Endothelial cell of umbilical vein (primary cell): ENCODE measurements around the gene KDM4C. TPM values are rescaled to one million over a fixed set of nuclear protein-coding genes. Genes with fewer than 3 reads are reported as not detected.
A peak's percentile ranks its signal among the peaks of the same experiment; 100 is the strongest.

Source experiments
- BruUV-seq: library from RNA; stranded (reverse); fragments of 400-500 nt; replicated peaks from 2 replicates; lab custom pipeline; 2021; lab: Mats Ljungman, UMichigan
- CTCF ChIA-PET: fragments of 300-600, 350-600 bp; sonication (Branson Sonifier 250); formaldehyde crosslinking; loops from one replicate; lab custom pipeline; 2021; ENCODE audit warnings: antibody characterized with exemption, inconsistent platforms; lab: Charles Lee
- POLR2A ChIA-PET: fragments of 300-600, 350-600 bp; sonication (Branson Sonifier 250); formaldehyde crosslinking; loops from one replicate; lab custom pipeline; 2021; ENCODE audit warnings: antibody characterized with exemption, inconsistent platforms; lab: Charles Lee
- DNase-seq: peaks from one replicate; pipeline ENCODE4 v3.0.0-alpha.2; 2011; ENCODE audit warnings: low read depth, low spot score
- FAIRE-seq: peaks from 2 replicates; lab custom pipeline; 2011; peaks lifted over from hg19 to GRCh38; lab: Jason Lieb, UNC
- H2AFZ ChIP-seq: 2 replicates; pipeline ENCODE4 v1.6.0; 2012; ENCODE audit warnings: low read depth, low read length, control low read depth, inconsistent platforms
- H3K27ac ChIP-seq: 2 replicates; pipeline ENCODE4 v1.5.1; 2011; ENCODE audit warnings: low read depth, mild to moderate bottlenecking, control low read depth, low read length, moderate library complexity; ENCODE audit not compliant: insufficient read depth
- H3K27me3 ChIP-seq, 2 experiments: 2 replicates each; pipeline versions ENCODE4 v1.6.0 to v1.6.1; 2011; ENCODE audit warnings: low read length in 2 of 2, mixed read lengths in 1 of 2; ENCODE audit not compliant: control insufficient read depth in 2 of 2, insufficient read depth in 2 of 2
- H3K36me3 ChIP-seq, 2 experiments: 2 replicates in 1 of 2; 3 replicates in 1 of 2; pipeline ENCODE4 v1.5.1; 2011; ENCODE audit warnings: low read length in 2 of 2, mild to moderate bottlenecking in 1 of 2, moderate library complexity in 1 of 2; ENCODE audit not compliant: control insufficient read depth in 2 of 2, insufficient read depth in 2 of 2; ENCODE audit errors: extremely low read depth in 1 of 2
- H3K4me1 ChIP-seq: 3 replicates; pipeline ENCODE4 v1.5.1; 2011; ENCODE audit warnings: mild to moderate bottlenecking, low read length; ENCODE audit not compliant: control insufficient read depth, insufficient read depth; ENCODE audit errors: extremely low read depth
- H3K4me2 ChIP-seq: 2 replicates; pipeline ENCODE4 v1.6.1; 2011; ENCODE audit warnings: low read length, control low read depth, mixed read lengths; ENCODE audit not compliant: insufficient read depth
- H3K4me3 ChIP-seq, 3 experiments: fragments of 200-600 bp in 1 of 3; sonication (generic), shearing (Covaris generic) in 1 of 3; replicated peaks in 1 of 3; 2 replicates each; pipeline ENCODE4 v1.5.1; 2011 to 2016; ENCODE audit warnings: control low read depth in 3 of 3, low read length in 3 of 3, mild to moderate bottlenecking in 2 of 3, inconsistent platforms in 1 of 3, low read depth in 1 of 3, moderate library complexity in 1 of 3; ENCODE audit not compliant: insufficient read depth in 1 of 3
- H3K79me2 ChIP-seq: 2 replicates; pipeline ENCODE4 v1.6.0; 2012; ENCODE audit warnings: low read length, inconsistent platforms; ENCODE audit not compliant: control insufficient read depth, insufficient read depth
- H3K9ac ChIP-seq: replicated peaks from 2 replicates; pipeline ENCODE3; 2011; ENCODE audit warnings: low read length, control low read depth; ENCODE audit not compliant: insufficient read depth; ENCODE audit errors: extremely low read depth
- H3K9me1 ChIP-seq: replicated peaks from 3 replicates; pipeline ENCODE4 v1.6.0; 2011; ENCODE audit warnings: mild to moderate bottlenecking, low read length; ENCODE audit not compliant: control insufficient read depth, insufficient read depth; ENCODE audit errors: extremely low read depth
- H3K9me3 ChIP-seq: replicated peaks from 2 replicates; pipeline ENCODE4 v1.5.1; 2012; ENCODE audit warnings: low read length, inconsistent platforms; ENCODE audit not compliant: control insufficient read depth, insufficient read depth
- H4K20me1 ChIP-seq: replicated peaks from 2 replicates; pipeline ENCODE3; 2011; ENCODE audit warnings: mild to moderate bottlenecking, low read length; ENCODE audit not compliant: control insufficient read depth, insufficient read depth; ENCODE audit errors: extremely low read depth
- EZH2 ChIP-seq: IDR thresholded peaks from 2 replicates; pipeline ENCODE4 v1.6.1; 2012; ENCODE audit warnings: borderline replicate concordance, low read depth, mild to moderate bottlenecking, moderate library complexity, low read length, inconsistent platforms; ENCODE audit not compliant: severe bottlenecking
- MYC ChIP-seq: IDR thresholded peaks from one replicate; pipeline ENCODE4 v1.6.1; 2011; ENCODE audit warnings: mild to moderate bottlenecking, low read depth, low read length
- dilution Hi-C: fragments of 300-500 bp; cut with MboI; formaldehyde crosslinking; loops from one replicate; pipeline ENCODE4 v1.15.0; 2019; ENCODE audit warnings: low sequenced_read_pairs; ENCODE audit not compliant: extremely low pct_ligation_motif_present
- intact Hi-C: fragments of 100-400 bp; cut with micrococcal nuclease; formaldehyde crosslinking; loops from one replicate; pipeline ENCODE4 v1.10.0; 2022
- polyA plus RNA-seq, 4 experiments: library from polyadenylated mRNA; depleted of rRNA in 3 of 4; stranded (reverse) in 3 of 4; unstranded in 1 of 4; fragments of >200 nt; gene quantifications; 2 replicates each; pipeline versions ENCODE4 v1.2.1 to v1.2.3, GENCODE V29; 2011 to 2012; ENCODE audit warnings: missing spikeins in 1 of 4
- total RNA-seq: library from RNA; stranded (reverse); gene quantifications from 2 replicates; pipeline ENCODE4 v1.2.3, GENCODE V29; 2021
- TF ChIP-seq, protein P1 (sequence below), 2 donors: IDR thresholded peaks; 1 replicate in 1 of 2; 2 replicates in 1 of 2; pipeline ENCODE4 v1.5.1; 2011; ENCODE audit warnings: low read length in 2 of 2, mild to moderate bottlenecking in 2 of 2, moderate library complexity in 2 of 2, control low read depth in 1 of 2, inconsistent platforms in 1 of 2, low read depth in 1 of 2; ENCODE audit not compliant: insufficient read depth in 1 of 2; ENCODE audit errors: extremely low read depth in 1 of 2

KDM4C gene
- total and polyA plus RNA-seq, 2 donors (not counting 3 experiments of a cell fraction or from before 2014, with no cell fraction given), result 5.4 to 15.0 TPM

- no peak overlapping the region for H3K4me2 ChIP-seq
- no peaks in the 10 kb centered on the region for H4K20me1 ChIP-seq
- H2AFZ ChIP-seq, result no peak overlapping the region
- dilution Hi-C loops, result no loop called here
- H3K4me1 ChIP-seq, result no peaks in the 10 kb centered on the region
- H3K9ac ChIP-seq, result no peak overlapping the region
- ChIA-PET CTCF (interaction anchor here (0.9 to 2.3 kb wide), 9 partner anchors 12 to 1986 kb away, joined by 3 to 28 read pairs (median 4); no protein-coding TSS in a partner anchor), POLR2A (no interaction called here)
- TF ChIP-seq, protein P1, sequence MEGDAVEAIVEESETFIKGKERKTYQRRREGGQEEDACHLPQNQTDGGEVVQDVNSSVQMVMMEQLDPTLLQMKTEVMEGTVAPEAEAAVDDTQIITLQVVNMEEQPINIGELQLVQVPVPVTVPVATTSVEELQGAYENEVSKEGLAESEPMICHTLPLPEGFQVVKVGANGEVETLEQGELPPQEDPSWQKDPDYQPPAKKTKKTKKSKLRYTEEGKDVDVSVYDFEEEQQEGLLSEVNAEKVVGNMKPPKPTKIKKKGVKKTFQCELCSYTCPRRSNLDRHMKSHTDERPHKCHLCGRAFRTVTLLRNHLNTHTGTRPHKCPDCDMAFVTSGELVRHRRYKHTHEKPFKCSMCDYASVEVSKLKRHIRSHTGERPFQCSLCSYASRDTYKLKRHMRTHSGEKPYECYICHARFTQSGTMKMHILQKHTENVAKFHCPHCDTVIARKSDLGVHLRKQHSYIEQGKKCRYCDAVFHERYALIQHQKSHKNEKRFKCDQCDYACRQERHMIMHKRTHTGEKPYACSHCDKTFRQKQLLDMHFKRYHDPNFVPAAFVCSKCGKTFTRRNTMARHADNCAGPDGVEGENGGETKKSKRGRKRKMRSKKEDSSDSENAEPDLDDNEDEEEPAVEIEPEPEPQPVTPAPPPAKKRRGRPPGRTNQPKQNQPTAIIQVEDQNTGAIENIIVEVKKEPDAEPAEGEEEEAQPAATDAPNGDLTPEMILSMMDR (IDR thresholded peaks at IDR 0.05; ENCODE audit: extremely low read depth in 1 of 2, insufficient read depth in 1 of 2, low read depth in 1 of 2, low read length in 2 of 2), result peak in 1 of 2 donors; percentile 21
- no peak for TF ChIP-seq EZH2
- no peak overlapping the region for H3K4me3 ChIP-seq
- no peaks in the 10 kb centered on the region for H3K36me3 ChIP-seq
- intact Hi-C loops, result loop anchor here (1.0 to 2.0 kb wide), 2 partner anchors 276 to 325 kb away; no protein-coding TSS in a partner anchor
- H3K27me3 ChIP-seq, result no peaks in the 10 kb centered on the region
- H3K27ac ChIP-seq, result no peak overlapping the region
- DNase-seq (peak; percentile 17), FAIRE-seq (peak; percentile 59)
- H3K9me3 ChIP-seq, result no peaks in the 10 kb centered on the region
- no peaks in the 10 kb centered on the region for H3K9me1 ChIP-seq
- no TSS peak for BruUV-seq
- no peaks in the 10 kb centered on the region for H3K79me2 ChIP-seq
These were observed 152.3 kb downstream of the KDM4C start for GRCh38 chr9:6910032-6910431.

- no peak for DNase-seq
- Histone ChIP-seq H4K20me1 (no peaks in the 10 kb centered on the region), H3K9ac (no peak overlapping the region), H3K36me3 (no peaks in the 10 kb centered on the region), H3K9me1 (no peaks in the 10 kb centered on the region), H3K4me1 (no peaks in the 10 kb centered on the region), H3K4me3 (no peak overlapping the region), H3K27ac (no peak overlapping the region), H3K9me3 (no peaks in the 10 kb centered on the region), H3K4me2 (no peak overlapping the region), H3K27me3 (no peaks in the 10 kb centered on the region), H3K79me2 (no peaks in the 10 kb centered on the region), H2AFZ (no peak overlapping the region)
- CTCF ChIA-PET, result interaction anchor here (1.0 to 2.8 kb wide), 2 partner anchors 142 to 324 kb away, joined by 4 to 15 read pairs; no protein-coding TSS in a partner anchor
- BruUV-seq, result no TSS peak
- intact Hi-C loops (loop anchor here (1.0 to 2.0 kb wide), 2 partner anchors 276 to 324 kb away; no protein-coding TSS in a partner anchor), dilution Hi-C loops (no loop called here)
- POLR2A ChIA-PET, result no interaction called here
- no peak for TF ChIP-seq MYC
- no peak for FAIRE-seq
These were observed 152.7 kb downstream of the KDM4C start for GRCh38 chr9:6910497-6910896.
